Activated CD4-positive, alpha-beta T cell treated with anti-CD3 and anti-CD28 coated beads, Interleukin-2, amount 10 ng/mL, durations not matched to agents 24 days and 14 days (primary cell): ENCODE measurements around the gene SRGAP1. TPM values are rescaled to one million over a fixed set of nuclear protein-coding genes. Genes with fewer than 3 reads are reported as not detected.
"Not testable (repeated sequence)": the region's sequence is repeated elsewhere in the genome, so short reads cannot be mapped to it uniquely, and the experiment has no call there.

ENCODE experiments used
- DNase-seq: peaks from one replicate; pipeline ENCODE4 v3.0.0; 2022
- H3K27ac Mint-ChIP-seq: one replicate; pipeline ENCODE4 v1.8.0; 2022; ENCODE audit warnings: mild to moderate bottlenecking, mixed read lengths
- H3K27me3 Mint-ChIP-seq: one replicate; pipeline ENCODE4 v1.8.0; 2022; ENCODE audit warnings: mixed read lengths
- H3K36me3 Mint-ChIP-seq: one replicate; pipeline ENCODE4 v1.8.0; 2022; ENCODE audit warnings: low read depth, mild to moderate bottlenecking, mixed read lengths
- H3K4me1 Mint-ChIP-seq: one replicate; pipeline ENCODE4 v1.8.0; 2021; ENCODE audit warnings: mixed read lengths
- H3K4me3 Mint-ChIP-seq: one replicate; pipeline ENCODE4 v1.8.0; 2022; ENCODE audit warnings: mild to moderate bottlenecking, moderate library complexity, mixed read lengths
- H3K9me3 Mint-ChIP-seq: one replicate; pipeline ENCODE4 v1.8.0; 2021; ENCODE audit warnings: mixed read lengths
- intact Hi-C: fragments of 100-400 bp; cut with micrococcal nuclease; formaldehyde crosslinking; loops from one replicate; pipeline ENCODE4 v1.15.1; 2023
- total RNA-seq: library from RNA; stranded (reverse); gene quantifications from 2 replicates; pipeline ENCODE4 v1.2.3, GENCODE V29; 2022

Gene SRGAP1
- total RNA-seq, 1 donor from 2014 or later: 0.16 TPM

DNA sequence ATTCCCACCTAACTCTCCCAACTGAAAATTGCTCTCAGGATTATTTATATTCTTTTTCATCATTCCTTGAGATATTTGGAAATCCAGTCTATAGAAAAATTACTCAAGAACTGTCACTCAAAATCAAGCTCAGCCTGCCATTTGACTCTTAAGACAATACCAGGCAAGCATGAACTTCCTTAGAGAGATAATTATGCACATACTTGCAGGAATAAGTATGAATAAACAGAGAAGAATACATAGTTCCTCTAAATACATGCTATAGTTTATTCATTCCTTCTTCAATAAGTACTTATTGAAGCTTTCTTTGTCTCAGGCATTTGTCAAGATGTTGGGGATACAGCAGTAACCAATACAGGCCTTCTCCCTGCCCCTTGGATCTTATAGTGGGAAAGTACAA, 154.1 kb downstream of the SRGAP1 start:
- Mint-ChIP-seq H3K36me3 (no peaks in the 10 kb centered on the region), H3K27me3 (no peaks in the 10 kb centered on the region), H3K27ac (no peak overlapping the region), H3K9me3 (no peaks in the 10 kb centered on the region), H3K4me3 (no peak overlapping the region), H3K4me1 (no peaks in the 10 kb centered on the region)
- intact Hi-C loops: no loop called here
- no peak for DNase-seq

DNA sequence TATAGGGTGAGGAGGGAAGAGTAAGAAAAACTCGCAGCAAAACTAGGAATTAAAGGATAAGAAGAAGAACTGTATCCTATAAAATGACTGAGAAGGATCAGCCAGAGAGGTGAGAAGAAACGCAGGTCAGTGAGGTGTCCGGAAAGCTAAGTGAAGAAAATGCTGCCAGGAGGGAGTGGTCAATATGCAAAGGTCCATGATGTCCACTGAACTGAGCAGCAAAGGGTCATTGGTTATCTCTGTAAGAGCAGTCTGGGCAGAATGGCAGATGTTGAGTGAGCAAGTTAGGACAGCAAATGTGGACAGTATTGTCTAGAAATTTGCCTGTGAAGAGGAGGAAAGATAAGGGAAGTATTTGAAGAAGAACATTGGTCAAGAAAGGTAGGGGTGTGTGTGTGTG, 155.4 kb downstream of the SRGAP1 start:
- H3K27ac Mint-ChIP-seq: no peak overlapping the region
- H3K36me3 Mint-ChIP-seq: no peaks in the 10 kb centered on the region
- intact Hi-C loops: no loop called here
- no peaks in the 10 kb centered on the region for H3K4me1 Mint-ChIP-seq
- no peaks in the 10 kb centered on the region for H3K27me3 Mint-ChIP-seq
- no peak overlapping the region for H3K4me3 Mint-ChIP-seq
- no peaks in the 10 kb centered on the region for H3K9me3 Mint-ChIP-seq
- no peak for DNase-seq

DNA sequence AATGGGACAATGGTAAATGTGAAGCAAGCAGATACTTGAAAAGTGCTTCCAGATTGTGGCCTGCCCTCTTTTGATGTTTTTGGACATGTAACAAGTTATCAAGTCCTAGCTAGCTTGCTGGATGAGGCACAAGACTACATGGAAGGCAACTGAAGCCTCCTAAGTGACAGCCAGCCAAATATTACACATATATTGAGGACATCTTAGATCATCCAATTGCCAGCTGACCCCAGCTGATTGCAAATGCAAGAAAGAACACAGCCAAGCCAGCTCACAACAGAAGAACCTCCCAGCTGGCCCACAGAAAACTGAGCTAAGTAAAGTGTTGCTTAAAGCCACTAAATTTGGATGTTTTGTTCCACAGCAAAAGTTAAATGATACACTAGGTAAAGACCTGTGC, 156.9 kb downstream of the SRGAP1 start:
- Mint-ChIP-seq H3K27ac (no peak overlapping the region), H3K9me3 (no peaks in the 10 kb centered on the region), H3K4me3 (no peak overlapping the region), H3K27me3 (peaks cover 3% of the 10 kb centered on the region), H3K36me3 (no peaks in the 10 kb centered on the region), H3K4me1 (no peaks in the 10 kb centered on the region)
- intact Hi-C loops: no loop called here
- no peak for DNase-seq

- no peaks in the 10 kb centered on the region for H3K36me3 Mint-ChIP-seq
- intact Hi-C loops: no loop called here
- no peak overlapping the region for H3K27ac Mint-ChIP-seq
- peaks cover 5% of the 10 kb centered on the region for H3K27me3 Mint-ChIP-seq
- H3K9me3 Mint-ChIP-seq: no peaks in the 10 kb centered on the region
- no peak for DNase-seq
- H3K4me3 Mint-ChIP-seq: no peak overlapping the region
- no peaks in the 10 kb centered on the region for H3K4me1 Mint-ChIP-seq
Observed at GRCh38 chr12:64004641-64005040, 160.1 kb downstream of the SRGAP1 start.

DNA sequence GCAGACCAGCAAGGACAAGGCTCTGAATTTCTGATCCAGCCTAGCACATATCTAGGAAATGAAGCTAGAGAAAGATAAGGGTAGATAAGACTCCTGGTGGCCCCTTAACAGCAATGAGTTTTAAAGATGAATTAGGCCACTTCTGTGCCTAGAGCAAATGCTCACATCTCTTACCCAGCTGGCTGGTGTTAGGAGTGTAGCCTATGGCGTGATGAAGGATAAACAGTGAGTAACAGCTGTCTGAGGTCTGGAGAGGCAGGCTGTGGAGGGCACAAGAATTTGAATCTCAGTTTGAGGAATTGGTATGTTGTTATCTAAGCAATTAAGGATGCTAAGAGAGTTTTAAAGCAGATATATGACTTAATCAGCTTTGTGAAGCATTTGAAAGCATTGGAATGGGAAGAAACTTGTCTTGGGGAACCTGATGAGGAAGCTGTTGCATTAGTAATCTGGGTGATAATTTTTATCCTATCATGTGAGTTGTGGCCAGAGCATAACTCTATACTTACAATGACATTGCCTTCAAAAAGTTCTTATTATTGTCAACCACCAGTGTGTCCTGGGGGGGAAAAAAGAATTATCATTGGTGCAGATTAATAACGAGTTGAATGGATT, 161.8 kb downstream of the SRGAP1 start:
- no peak overlapping the region for H3K4me3 Mint-ChIP-seq
- H3K36me3 Mint-ChIP-seq: no peaks in the 10 kb centered on the region
- H3K27me3 Mint-ChIP-seq: peaks cover 5% of the 10 kb centered on the region
- no peak for DNase-seq
- H3K4me1 Mint-ChIP-seq: no peaks in the 10 kb centered on the region
- H3K9me3 Mint-ChIP-seq: no peaks in the 10 kb centered on the region
- intact Hi-C loops: no loop called here
- no peak overlapping the region for H3K27ac Mint-ChIP-seq

- H3K4me3 Mint-ChIP-seq: no peak overlapping the region
Observed at GRCh38 chr12:64007853-64008252, 163.4 kb downstream of the SRGAP1 start.

GRCh38 chr12:64008596-64008995, 164.1 kb downstream of the SRGAP1 start:
- no peak for DNase-seq
- Mint-ChIP-seq H3K4me1 (no peaks in the 10 kb centered on the region), H3K4me3 (no peak overlapping the region), H3K27ac (no peak overlapping the region), H3K36me3 (no peaks in the 10 kb centered on the region), H3K27me3 (peaks cover 5% of the 10 kb centered on the region), H3K9me3 (no peaks in the 10 kb centered on the region)
- intact Hi-C loops: no loop called here

More at GRCh38 chr12:64007853-64008252, 163.4 kb downstream of the SRGAP1 start:
- peaks cover 5% of the 10 kb centered on the region for H3K27me3 Mint-ChIP-seq
- DNase-seq: no peak
- no peaks in the 10 kb centered on the region for H3K36me3 Mint-ChIP-seq
- intact Hi-C loops: no loop called here
- no peaks in the 10 kb centered on the region for H3K4me1 Mint-ChIP-seq
- H3K9me3 Mint-ChIP-seq: no peaks in the 10 kb centered on the region
- no peak overlapping the region for H3K27ac Mint-ChIP-seq

- Mint-ChIP-seq H3K36me3 (no peaks in the 10 kb centered on the region), H3K9me3 (no peaks in the 10 kb centered on the region), H3K27ac (no peak overlapping the region), H3K27me3 (peaks cover 5% of the 10 kb centered on the region), H3K4me1 (no peaks in the 10 kb centered on the region), H3K4me3 (no peak overlapping the region)
- intact Hi-C loops: no loop called here
- DNase-seq: no peak
Observed at GRCh38 chr12:64009321-64010068, 165.0 kb downstream of the SRGAP1 start.

GRCh38 chr12:64010069-64010686, 165.7 kb downstream of the SRGAP1 start:
- intact Hi-C loops: no loop called here
- Mint-ChIP-seq H3K4me1 (no peaks in the 10 kb centered on the region), H3K4me3 (no peak overlapping the region)

GRCh38 chr12:64016521-64016920, 172.0 kb downstream of the SRGAP1 start:
- Mint-ChIP-seq H3K27ac (no peak overlapping the region), H3K4me1 (no peaks in the 10 kb centered on the region), H3K9me3 (no peaks in the 10 kb centered on the region), H3K27me3 (no peaks in the 10 kb centered on the region), H3K36me3 (no peaks in the 10 kb centered on the region), H3K4me3 (no peak overlapping the region)
- DNase-seq: no peak
- intact Hi-C loops: no loop called here

More at GRCh38 chr12:64010069-64010686, 165.7 kb downstream of the SRGAP1 start:
- Mint-ChIP-seq H3K27me3 (peaks cover 5% of the 10 kb centered on the region), H3K9me3 (no peaks in the 10 kb centered on the region), H3K36me3 (no peaks in the 10 kb centered on the region), H3K27ac (no peak overlapping the region)
- DNase-seq: no peak

- H3K27ac Mint-ChIP-seq: not testable (repeated sequence)
Observed at GRCh38 chr12:64018116-64018515, 173.6 kb downstream of the SRGAP1 start.

GRCh38 chr12:64018524-64018923, 174.0 kb downstream of the SRGAP1 start:
- DNase-seq: no peak

More at GRCh38 chr12:64018116-64018515, 173.6 kb downstream of the SRGAP1 start:
- H3K27me3 Mint-ChIP-seq, H3K36me3 Mint-ChIP-seq, DNase-seq, H3K4me1 Mint-ChIP-seq, H3K9me3 Mint-ChIP-seq, H3K4me3 Mint-ChIP-seq, intact Hi-C loops: not testable (repeated sequence)

GRCh38 chr12:64019101-64019500, 174.6 kb downstream of the SRGAP1 start:
- no peak overlapping the region for H3K27ac Mint-ChIP-seq
- H3K4me3 Mint-ChIP-seq: no peak overlapping the region
- H3K27me3 Mint-ChIP-seq: no peaks in the 10 kb centered on the region
- no peaks in the 10 kb centered on the region for H3K4me1 Mint-ChIP-seq
- H3K36me3 Mint-ChIP-seq: no peaks in the 10 kb centered on the region
- intact Hi-C loops: no loop called here
- no peak for DNase-seq
- no peaks in the 10 kb centered on the region for H3K9me3 Mint-ChIP-seq

More at GRCh38 chr12:64018524-64018923, 174.0 kb downstream of the SRGAP1 start:
- no peak overlapping the region for H3K4me3 Mint-ChIP-seq
- no peaks in the 10 kb centered on the region for H3K27me3 Mint-ChIP-seq
- H3K36me3 Mint-ChIP-seq: no peaks in the 10 kb centered on the region
- intact Hi-C loops: no loop called here
- no peaks in the 10 kb centered on the region for H3K4me1 Mint-ChIP-seq
- H3K27ac Mint-ChIP-seq: no peak overlapping the region
- no peaks in the 10 kb centered on the region for H3K9me3 Mint-ChIP-seq

GRCh38 chr12:64019654-64020053, 175.2 kb downstream of the SRGAP1 start:
- Mint-ChIP-seq H3K4me3 (no peak overlapping the region), H3K36me3 (no peaks in the 10 kb centered on the region), H3K27me3 (no peaks in the 10 kb centered on the region), H3K4me1 (no peaks in the 10 kb centered on the region), H3K9me3 (no peaks in the 10 kb centered on the region), H3K27ac (no peak overlapping the region)
- intact Hi-C loops: no loop called here
- no peak for DNase-seq
